GM12875 (cell line): ENCODE measurements around the gene UBN1.

Experiments used
- H3K4me3 ChIP-seq: one replicate; pipeline ENCODE4 v1.5.1; 2011; ENCODE audit warnings: low read depth, low read length, control low read depth
- TF ChIP-seq, protein P1 (sequence below): IDR thresholded peaks from 2 replicates; pipeline ENCODE4 v1.5.1; 2011; ENCODE audit warnings: low read depth, mild to moderate bottlenecking, control low read depth, inconsistent platforms, low read length, moderate library complexity, borderline replicate concordance; ENCODE audit not compliant: insufficient read depth

UBN1 gene

DNA sequence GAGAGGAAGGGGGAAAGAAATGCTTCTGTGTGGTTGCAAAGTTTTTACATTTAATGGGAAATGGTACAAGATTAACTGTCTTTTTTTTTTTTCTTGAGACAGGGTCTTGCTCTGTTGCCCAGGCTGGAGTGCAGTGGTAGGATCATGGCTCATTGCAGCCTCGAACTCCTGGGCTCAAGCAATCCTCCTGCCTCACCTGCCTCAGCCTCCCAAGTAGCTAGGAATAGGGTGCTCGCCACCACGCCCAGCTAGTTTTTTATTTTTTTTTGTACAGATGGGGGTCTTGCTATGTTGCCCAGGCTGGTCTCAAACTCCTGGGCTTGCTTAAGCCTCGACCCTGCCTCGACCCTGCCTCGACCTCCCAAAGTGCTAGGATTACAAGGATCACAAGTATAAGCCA, 41.0 kb upstream of the UBN1 start:
- TF ChIP-seq, protein P1, sequence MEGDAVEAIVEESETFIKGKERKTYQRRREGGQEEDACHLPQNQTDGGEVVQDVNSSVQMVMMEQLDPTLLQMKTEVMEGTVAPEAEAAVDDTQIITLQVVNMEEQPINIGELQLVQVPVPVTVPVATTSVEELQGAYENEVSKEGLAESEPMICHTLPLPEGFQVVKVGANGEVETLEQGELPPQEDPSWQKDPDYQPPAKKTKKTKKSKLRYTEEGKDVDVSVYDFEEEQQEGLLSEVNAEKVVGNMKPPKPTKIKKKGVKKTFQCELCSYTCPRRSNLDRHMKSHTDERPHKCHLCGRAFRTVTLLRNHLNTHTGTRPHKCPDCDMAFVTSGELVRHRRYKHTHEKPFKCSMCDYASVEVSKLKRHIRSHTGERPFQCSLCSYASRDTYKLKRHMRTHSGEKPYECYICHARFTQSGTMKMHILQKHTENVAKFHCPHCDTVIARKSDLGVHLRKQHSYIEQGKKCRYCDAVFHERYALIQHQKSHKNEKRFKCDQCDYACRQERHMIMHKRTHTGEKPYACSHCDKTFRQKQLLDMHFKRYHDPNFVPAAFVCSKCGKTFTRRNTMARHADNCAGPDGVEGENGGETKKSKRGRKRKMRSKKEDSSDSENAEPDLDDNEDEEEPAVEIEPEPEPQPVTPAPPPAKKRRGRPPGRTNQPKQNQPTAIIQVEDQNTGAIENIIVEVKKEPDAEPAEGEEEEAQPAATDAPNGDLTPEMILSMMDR = no peak
- H3K4me3 ChIP-seq = no peak overlapping the region

DNA sequence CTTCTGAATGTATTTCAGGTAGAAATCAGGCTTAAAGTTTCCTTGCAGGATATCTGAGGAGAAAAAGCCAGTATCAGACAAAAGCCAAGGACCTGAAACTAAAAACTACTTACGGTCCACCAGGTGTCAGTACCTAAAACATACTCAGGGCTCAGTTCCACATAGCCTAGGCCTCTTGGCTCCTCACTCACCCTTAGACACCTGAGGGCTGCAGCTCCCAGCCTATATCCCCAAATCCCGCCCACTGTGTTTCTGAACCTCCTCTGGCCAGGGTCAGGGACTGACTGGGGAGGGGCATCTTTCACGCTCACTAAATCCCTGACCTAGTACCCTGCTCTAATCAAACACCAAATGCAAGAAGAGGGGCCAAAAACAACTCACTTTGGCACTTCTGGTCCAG, 36.0 kb upstream of the UBN1 start:
- TF ChIP-seq, protein P1 = no peak
- no peak overlapping the region for H3K4me3 ChIP-seq

DNA sequence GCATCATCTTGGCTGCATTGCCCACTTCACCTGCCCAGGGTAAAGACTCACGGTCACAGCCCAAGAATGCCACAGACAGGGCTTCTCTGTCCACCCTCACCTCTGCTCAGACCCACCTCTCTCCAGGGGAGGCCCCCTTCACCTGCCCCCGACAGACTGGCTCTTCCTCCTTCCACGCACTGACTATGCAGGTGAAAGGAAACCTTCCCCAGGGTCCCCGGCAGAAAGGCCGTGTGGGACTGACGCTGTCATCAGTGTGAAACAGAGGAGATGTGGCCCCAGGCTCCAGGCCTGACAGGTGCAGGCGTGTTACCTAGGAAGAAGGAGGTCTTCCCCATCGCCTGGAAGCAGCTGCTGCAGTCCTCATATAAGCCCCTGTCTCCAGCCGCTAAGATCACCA, 35.5 kb upstream of the UBN1 start:
- H3K4me3 ChIP-seq = no peak overlapping the region
- TF ChIP-seq, protein P1 = no peak

DNA sequence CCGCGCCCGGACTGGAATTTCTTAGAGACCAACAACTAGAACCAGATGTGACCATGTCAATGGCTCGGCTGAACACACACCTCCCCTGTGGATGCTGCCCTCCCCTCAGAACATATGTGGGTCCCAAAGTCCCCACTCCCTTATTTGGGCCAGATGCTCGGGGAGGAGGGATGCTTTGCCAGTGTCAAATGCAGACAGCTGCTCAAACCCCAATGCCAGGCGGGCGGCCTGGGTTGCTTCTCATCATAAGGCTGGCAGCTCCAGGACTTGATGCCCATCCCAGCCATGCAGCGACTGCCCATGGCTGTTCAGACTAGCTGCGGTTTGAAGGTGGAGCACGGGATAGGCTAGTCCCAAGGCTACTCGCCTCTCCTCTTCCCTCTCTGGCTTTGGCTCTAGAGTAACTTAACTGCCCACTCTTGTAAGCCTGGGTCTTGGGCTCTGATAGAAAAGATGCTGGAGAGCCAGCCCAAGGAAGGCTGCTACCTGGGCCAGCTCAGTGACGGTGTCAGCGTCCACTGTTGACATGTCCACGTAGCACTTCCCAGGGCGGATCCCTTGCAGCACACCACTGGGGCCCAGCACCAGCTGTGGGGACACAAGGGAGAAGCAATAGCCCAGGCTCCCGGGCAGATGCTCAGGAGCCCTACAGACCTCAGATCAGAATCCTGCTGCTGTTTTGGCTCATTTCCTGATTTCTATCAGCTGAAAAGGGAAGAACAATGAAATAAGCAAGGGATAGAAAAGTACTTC, 33.9 kb upstream of the UBN1 start:
- TF ChIP-seq, protein P1 = no peak

DNA sequence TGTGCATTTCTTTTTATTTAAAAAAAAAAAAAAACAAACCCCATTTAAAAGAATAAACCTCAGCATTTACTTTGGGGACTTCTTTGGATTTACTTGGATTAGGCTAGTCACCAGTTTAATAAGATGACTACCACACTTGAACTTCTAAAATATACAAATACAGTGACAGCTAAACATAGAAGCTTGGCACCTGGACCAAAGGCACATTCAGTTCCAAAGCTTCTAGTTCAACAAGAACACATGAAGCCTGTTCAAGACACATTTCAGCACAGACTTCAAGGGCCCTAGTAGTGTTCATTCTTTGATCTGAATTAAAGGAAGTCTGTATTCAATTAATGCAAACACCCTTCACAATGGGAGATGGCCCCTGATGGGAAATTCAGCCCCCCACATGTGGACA, 33.2 kb upstream of the UBN1 start:
- TF ChIP-seq, protein P1 = no peak

More for the DNA sequence above, 33.9 kb upstream of the UBN1 start:
- no peak overlapping the region for H3K4me3 ChIP-seq

DNA sequence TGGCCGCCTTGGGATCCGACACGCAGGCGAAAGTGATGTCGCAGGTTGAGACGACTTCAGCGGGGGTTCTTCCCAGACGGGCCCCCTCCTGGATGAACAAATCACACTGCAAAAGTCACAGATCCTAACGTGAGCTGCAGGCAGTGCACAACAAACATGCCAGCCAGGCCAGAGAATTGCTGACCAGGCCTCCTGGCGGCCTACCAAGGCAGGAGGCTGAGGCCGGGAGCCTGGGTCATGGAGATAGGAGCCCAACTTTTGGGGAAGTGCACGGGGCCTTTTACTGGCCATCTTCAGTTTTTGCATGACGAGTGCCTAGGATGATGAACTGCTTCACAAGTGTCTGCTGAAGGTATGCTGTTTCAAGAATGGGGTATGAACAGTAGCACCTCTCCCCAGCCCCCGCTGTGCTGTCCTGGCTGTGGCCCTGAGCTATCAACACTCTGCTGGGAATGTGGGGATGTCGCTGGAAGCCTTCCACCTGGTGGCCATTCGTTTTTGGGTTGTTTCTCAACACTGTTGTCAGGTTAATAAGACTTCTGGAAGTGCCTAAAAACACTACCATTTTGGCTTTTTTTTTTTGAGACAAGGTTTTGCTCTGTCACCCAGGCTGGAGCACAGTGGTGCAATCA, 32.6 kb upstream of the UBN1 start:
- no peak overlapping the region for H3K4me3 ChIP-seq
- TF ChIP-seq, protein P1 = no peak

More for the DNA sequence above, 33.2 kb upstream of the UBN1 start:
- no peak overlapping the region for H3K4me3 ChIP-seq

DNA sequence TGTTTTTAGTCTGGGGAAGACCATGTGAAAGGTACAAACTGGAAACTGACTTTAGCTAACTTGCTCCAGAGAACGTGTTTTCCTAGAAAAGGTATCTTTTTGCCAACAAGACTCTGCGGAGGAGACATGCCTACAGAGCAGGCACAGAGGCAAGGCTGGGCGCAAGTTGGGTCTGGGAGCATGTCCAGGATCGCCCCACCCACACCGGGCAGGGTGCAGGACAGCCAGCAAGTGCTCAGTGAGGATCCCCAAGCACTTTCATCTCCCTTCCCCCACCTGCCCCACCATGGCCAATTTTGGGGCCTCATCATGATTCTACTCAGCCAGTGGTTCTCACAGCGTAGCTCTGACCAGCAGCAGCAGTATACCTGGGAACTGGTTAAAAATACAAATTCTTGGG, 26.6 kb upstream of the UBN1 start:
- no peak overlapping the region for H3K4me3 ChIP-seq
- TF ChIP-seq, protein P1 = no peak
